Esophagus muscularis mucosa (tissue), 3 donors: ENCODE measurements around the gene DDX3X.

Experiments
- POLR2A ChIP-seq: fragments of 450-650 bp; IDR thresholded peaks from one replicate; pipeline ENCODE4 v1.6.1; 2017; ENCODE audit warnings: antibody characterized with exemption, moderate library complexity, mild to moderate bottlenecking, low read depth
- TF ChIP-seq, protein P1 (sequence below), 3 experiments: fragments of 200-600 bp in 2 of 3; fragments of 450-650 bp in 1 of 3; sonication (generic) in 2 of 3; IDR thresholded peaks; one replicate each; pipeline ENCODE4 v1.5.1; 2017 to 2019; ENCODE audit warnings: antibody characterized with exemption in 3 of 3, mild to moderate bottlenecking in 2 of 3, moderate library complexity in 1 of 3

- TF ChIP-seq, protein P1, sequence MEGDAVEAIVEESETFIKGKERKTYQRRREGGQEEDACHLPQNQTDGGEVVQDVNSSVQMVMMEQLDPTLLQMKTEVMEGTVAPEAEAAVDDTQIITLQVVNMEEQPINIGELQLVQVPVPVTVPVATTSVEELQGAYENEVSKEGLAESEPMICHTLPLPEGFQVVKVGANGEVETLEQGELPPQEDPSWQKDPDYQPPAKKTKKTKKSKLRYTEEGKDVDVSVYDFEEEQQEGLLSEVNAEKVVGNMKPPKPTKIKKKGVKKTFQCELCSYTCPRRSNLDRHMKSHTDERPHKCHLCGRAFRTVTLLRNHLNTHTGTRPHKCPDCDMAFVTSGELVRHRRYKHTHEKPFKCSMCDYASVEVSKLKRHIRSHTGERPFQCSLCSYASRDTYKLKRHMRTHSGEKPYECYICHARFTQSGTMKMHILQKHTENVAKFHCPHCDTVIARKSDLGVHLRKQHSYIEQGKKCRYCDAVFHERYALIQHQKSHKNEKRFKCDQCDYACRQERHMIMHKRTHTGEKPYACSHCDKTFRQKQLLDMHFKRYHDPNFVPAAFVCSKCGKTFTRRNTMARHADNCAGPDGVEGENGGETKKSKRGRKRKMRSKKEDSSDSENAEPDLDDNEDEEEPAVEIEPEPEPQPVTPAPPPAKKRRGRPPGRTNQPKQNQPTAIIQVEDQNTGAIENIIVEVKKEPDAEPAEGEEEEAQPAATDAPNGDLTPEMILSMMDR (IDR thresholded peaks at IDR 0.05), result no peak
- no peak for TF ChIP-seq POLR2A
Observed at GRCh38 chrX:41397219-41397618, 63.3 kb downstream of the DDX3X start.
